Measurements from ENCODE around the gene CHKB. TPM values are rescaled to one million over a fixed set of nuclear protein-coding genes. Genes with fewer than 3 reads are reported as not detected.
A peak's percentile ranks its signal among the peaks of the same experiment; 100 is the strongest.
"Not testable (repeated sequence)": the region's sequence is repeated elsewhere in the genome, so short reads cannot be mapped to it uniquely, and the experiment has no call there.

CHKB gene
- total RNA-seq, 1 donor from 2014 or later: 28.3 TPM

DNA sequence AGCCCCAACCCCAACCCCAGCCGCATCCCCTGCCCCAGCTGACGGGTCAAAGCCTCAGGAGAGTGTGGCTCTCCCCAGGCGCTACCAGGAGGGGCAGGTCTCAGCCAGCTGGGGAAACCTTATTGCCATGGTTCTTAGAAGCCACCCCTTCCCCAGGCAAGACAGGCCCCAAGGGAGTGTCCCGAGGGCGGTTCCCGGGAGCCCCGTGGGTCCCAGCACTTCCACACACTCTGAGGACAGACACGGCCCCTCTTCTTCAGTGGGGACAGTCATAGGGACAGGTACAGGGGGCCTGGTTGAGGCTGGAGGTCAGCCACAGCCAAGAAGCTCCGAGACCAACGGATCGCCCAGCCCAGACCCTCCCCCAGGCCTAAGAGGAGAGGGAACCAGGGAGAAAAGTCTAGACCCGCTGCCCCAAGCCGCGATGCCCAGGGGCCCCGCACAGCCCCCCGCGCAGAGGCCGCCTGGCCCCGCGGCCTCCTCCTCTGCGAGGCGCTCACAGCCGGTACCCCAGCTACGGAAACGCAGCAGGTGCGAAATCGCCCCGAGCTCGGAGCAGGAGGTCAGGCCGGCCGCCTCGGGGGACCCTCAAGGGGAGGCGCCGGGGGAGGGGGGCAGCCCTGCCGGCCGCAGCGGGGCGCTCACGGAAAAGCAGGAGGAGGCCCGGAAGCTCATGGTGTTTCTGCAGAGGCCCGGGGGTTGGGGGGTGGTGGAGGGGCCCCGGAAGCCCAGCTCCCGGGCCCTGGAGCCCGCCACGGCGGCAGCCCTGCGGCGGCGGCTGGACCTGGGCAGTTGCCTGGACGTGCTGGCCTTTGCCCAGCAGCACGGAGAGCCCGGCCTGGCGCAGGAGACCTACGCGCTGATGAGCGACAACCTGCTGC is 34.4 kb downstream of the CHKB start:
- DNase-seq: no peak

DNA sequence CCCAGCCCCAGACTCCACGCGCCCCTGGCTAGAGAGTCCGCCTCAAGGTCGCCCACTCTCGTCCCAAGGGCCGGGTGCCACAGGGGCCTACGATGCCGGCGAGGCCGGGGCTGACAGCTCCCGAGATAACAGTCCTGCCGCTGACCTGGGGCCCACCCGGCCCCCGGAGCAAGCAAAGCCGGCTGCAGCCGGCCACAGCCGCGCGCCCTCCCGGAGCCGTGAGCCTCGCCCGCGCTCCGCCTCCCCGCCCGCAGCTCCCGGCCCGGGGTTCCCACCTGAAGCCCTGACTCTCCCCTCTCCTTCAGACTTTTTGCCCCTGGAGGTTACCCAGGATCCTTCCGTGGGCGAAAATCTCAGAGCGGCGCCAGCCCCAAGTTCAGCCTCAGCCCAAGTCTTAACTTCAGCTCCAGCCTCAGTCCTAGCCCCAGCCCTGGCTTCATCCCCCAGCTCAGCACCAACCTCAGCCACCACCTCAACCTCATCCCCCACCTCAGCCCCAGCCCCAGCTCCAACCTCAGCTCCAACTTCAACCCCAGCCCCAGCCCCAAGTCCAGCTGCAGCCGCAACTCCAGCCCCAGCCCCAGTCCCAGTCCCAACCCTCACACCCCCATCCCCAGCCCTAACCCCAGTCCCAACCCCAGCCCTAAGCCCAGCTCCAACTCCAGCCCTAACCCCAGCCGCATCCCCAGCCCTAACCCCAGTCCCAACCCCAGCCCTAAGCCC is 35.2 kb downstream of the CHKB start:
- no peak for DNase-seq

DNA sequence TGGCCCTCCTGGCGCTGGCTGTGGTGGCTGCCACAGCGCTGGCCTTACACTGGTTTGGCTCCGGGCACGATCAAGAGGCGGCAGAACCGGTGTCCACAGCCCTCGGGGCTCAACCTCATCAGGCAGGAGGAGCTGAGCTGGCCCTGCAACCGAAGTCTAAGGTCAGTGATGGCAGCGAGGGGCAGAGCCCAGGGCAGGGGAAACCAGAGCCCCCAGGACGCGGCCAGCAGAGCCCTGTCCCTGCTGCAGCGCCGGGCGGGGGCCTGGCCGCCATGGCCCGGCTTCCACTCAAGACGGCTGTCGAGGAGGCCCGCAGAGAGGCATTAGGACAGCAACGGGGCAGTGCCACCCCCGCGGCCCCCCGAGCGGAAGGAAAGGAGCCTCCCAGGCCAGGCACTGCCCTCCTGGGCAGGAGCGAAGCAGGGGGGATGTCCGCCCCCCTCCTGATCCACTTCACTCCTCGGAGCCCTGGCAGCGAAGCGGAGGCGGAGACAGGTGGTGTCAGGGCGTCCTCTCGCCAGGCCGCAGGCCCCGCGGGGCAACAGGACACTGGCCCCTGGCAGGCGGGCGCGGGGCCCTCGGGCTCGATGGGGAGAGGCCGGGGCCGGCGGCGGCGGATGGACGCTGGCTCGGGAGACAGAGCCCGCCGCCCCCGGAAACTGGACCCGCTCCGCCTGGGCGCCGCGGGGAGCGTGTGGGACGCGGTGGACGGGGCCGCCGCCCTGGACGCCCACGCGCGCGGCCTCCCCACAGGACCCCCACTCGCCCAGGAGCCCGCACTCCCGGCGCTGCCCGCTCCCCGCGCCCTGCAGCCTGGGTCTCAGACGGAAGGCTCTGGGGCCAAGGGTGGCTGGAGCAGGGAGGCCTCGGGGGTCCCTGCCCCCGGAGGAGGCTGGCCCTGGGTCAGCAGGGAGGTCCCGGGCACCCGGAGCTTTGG is 36.1 kb downstream of the CHKB start:
- no peak for DNase-seq

GRCh38 chr22:50545522-50546325 is 36.9 kb downstream of the CHKB start, which contains the start of gene KLHDC7B:
KLHDC7B (plus strand) TSS chr22:50545899; CDS start chr22:50546244, 345 bp downstream.
- DNase-seq: no peak

- no peak for DNase-seq
Measured at GRCh38 chr22:50544746-50545253, 37.8 kb downstream of the CHKB start.

GRCh38 chr22:50544078-50544745 is 38.4 kb downstream of the CHKB start:
- DNase-seq: no peak

GRCh38 chr22:50542416-50542927 is 40.2 kb downstream of the CHKB start:
- DNase-seq: no peak

DNA sequence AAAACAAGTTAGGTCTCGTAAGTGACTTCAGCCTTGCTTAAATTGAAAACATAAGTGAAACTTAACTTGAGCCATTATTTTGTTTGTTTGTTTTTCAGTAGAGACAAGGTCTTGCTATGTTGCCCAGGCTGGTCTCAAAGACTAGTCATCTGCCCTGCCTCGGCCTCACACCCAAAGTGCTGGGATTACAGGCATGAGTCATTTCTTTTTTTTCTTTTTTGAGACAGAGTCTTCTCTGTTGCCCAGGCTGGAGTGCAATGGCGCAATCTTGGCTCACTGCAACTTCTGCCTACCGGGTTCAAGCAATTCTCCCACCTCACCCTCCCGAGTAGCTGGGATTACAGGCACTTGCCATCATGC is 41.0 kb downstream of the CHKB start:
- not testable (repeated sequence) for DNase-seq

DNA sequence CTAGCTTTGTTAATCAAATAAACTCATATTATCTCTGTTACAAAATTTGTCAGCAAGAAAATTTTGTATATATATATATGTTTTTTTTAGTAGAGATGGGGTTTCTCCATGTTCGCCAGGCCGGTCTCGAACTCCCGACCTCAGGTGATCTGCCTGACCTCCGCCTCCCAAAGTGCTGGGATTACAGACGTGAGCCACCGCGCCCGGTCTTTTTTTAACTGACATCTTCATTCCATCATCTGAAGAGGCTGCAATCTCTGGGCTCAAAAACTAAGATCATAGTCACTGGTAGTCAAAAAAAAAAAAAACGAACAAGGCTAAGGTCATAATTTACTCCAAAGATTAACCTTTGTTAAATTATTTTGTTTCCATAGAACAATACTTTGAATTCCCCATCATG is 42.3 kb downstream of the CHKB start:
- no peak for DNase-seq

DNA sequence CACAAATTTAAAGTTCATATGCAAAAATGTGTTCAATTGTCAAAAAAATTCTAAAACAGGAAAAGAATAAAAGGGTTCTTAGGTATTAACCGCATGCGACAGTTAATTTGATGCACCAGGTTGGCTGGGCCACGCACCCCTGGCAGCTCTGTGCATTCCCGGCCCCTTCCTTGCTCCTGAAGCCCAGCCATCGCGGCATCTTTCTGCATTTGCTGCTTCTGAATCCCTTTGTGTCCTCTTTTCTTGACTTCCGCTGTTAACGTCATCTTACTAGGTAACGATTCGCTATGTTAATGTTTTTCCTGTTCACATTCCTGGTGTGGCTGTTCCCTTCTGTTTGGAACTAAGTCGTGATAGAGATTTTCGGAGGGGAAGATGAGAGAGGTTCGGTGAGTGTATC is 44.9 kb downstream of the CHKB start:
- no peak for DNase-seq

- no peak for DNase-seq
Measured at GRCh38 chr22:50536226-50536625, 46.4 kb downstream of the CHKB start.

- DNase-seq: no peak
Measured at GRCh38 chr22:50535113-50535512, 47.5 kb downstream of the CHKB start.

DNA sequence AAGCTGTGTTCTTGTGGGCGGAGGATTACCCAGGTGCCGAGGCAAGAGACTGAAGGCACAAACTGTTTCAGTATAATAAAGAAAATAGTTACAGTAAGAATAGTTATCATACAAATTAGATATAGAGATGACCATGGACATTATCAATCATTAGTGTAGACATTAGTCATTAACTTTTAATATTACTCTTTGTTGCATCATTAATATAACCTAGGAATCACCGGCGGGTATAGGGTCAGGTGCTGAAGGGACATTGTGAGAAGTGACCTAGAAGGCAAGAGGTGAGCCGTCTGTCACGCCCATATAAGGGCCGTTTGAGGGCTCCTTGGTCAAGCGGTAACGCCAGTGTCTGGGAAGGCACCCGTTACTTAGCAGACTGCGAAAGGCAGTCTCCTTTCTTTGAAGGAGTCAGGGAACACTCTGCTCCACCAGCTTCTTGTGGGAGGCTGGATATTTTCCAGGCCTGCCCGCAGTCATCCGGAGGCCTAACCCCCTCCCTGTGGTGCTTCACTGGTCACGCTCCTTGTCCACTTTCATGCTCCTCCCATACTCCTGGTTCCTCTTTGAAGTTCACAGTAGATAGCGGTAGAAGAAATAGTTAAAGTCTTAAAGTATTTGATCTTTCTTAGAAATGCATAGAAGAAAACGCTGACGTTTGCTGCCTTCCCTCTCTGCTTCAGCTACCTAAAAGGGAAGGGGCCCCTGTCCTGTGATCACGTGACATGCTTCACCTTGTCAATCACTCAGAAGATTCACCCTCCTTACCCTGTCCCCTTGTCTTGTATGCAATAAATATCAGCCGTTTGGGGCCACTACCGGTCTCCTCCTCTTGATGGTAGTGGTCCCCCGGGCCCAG is 48.6 kb downstream of the CHKB start:
- not testable (repeated sequence) for DNase-seq

DNA sequence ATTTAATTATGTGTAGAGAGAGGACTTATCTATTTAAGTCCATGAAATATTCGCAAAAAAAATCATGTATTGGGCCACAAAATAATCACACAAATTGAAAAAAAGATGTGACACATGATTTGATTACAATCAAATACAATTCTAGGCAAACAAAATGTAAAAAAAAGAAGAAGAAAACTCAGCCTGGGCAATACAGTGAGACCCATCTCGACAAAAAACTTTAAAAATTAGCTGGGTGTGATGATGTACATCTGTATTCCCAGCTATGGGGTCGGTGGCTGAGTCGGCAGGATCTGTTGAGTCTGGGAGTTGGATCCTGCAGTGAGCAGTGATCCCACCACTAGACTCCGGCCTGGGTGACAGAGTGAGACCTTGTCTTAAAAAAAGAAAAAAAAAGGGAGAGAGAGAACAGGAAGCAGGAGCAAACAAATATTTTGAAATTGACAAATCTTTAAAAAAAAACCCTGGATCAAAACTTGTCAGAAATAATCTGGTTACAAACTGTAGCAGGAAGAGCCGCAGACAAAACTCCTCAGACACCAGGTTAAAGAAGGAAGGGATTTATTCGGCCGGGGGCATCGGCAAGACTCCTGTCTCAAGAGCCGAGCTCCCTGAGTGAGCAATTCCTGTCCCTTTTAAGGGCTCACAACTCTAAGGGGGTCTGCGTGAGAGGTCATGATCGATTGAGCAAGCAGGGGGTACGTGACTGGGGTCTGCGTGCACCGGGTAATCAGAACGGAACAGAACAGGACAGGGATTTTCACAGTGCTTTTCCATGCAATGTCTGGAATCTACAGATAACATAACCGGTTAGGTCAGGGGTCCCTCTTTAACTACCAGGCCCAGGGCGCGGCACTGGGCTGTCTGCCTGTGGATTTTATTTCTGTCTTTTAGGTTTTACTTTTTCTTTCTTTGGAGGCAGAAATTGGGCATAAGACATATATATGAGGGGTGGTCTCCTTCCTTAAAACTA is 49.5 kb downstream of the CHKB start:
- no peak for DNase-seq

DNA sequence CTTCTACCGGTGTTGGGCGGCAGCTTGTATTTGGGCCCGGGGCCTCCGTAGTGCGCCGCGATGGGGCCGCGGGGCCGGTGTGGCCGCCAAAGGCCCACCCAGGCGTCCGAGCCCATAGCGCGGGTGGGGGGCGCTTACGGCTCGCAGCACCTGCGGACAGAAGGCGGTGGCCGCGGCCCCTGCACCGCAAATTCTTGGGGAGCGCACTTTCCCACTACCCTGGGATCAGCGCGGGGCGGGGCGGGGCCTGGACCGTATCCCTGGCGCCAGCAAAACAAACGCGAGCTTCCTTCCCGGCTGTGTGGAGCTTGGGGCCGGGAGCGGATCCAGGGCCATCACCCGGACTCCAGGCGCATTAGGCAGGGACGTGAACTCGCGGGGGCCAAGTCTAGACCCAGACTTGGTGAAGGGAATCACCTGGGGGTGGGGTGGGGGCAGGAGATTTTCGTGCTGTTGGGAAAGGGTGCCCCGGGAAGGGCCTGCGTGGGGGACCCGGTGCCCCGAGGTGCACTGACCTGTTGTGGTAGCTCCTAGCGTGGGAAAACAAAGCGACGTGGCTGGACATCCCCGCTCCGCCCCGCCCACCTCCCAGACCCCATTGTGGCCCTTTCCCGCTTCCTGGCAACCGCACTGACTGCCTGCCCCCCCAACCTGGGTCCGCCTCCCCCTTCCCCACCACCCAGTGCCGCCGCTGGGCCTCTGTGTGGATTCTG is 50.5 kb downstream of the CHKB start:
- DNase-seq: peak; percentile 29

DNA sequence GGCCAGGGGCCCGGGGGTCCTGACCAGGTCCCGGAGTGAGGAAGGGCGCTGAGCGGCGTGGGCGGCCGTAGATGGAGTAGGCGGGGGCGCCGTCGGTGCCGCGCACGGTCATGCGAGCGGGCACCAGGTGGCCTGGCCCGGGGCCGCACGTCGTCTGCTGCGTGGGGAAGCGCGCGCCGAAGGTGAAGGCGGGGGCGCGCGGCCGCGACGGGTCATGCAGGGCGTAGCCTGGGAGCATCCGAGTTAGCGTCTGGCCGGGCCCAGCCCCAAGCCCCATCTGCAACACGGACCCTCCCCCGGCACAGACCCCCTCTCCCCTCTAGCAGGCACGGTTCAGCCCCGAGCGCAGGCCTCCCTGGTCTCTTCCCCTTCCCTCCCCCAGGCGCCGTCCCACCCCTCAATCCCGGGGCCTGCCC is 51.1 kb downstream of the CHKB start:
- no peak for DNase-seq

DNA sequence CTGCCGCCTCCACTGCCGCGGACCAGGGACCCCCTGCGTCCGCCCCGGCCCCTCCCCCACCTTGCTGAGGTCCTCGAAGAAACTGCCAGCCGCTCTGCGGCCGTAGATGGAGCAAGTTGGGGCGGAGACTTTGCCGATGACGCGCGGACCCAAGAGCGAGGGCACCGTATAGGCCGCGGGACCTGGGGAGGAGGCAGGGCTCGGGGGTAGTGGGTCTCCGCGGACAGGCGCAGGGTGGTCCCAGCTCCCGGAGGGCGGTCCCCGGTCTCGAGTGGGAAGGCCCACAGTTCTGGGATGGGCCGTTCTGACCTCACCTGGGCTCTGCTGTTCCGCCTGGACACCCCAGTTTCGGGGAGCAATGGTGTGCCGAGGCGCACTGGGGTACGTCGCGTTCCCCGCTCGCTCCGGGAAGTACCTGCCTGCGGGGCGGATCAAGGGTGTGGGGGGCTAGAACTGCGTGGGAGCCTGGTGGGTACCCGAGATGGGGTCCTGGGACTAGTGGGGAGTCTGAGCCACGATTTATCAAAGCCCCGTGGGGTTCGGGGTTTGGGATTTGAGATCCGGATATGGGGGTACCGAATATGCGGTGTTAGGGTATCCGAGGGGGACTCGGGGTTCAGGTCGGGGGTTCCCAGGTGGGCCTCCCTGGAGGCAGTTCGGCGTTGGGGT is 51.6 kb downstream of the CHKB start:
- peak; percentile 26 for DNase-seq

Data from skin of body (tissue), 2 donors.